Heart right ventricle (tissue), 16 donors: ENCODE results near the gene GGNBP2. TPM values are rescaled to one million over a fixed set of nuclear protein-coding genes. Genes with fewer than 3 reads are reported as not detected.

ENCODE experiments used
- ATAC-seq, 8 donors: fragments of 200-7000 bp; cut with Tn5 transposase; one replicate each; pipeline ENCODE4 v1.9.1; 2020; ENCODE audit warnings: mild to moderate bottlenecking in 8 of 8, moderate library complexity in 8 of 8, moderate number of reproducible peaks in 1 of 8
- DNase-seq, 2 donors: peaks; one replicate each; pipeline ENCODE4 v3.0.0-alpha.2; 2020
- H3K27ac ChIP-seq, 10 donors: fragments of 200-600 bp; sonication (generic) in 2 of 10; one replicate each; pipeline versions ENCODE4 v1.5.0 to v1.8.0; 2020 to 2022; ENCODE audit warnings: mild to moderate bottlenecking in 3 of 10
- H3K27me3 ChIP-seq, 7 donors: fragments of 200-600 bp; one replicate each; pipeline ENCODE4 v1.8.0; 2021 to 2022; ENCODE audit warnings: mild to moderate bottlenecking in 2 of 7
- H3K36me3 ChIP-seq, 9 donors: fragments of 200-600 bp; sonication (generic) in 1 of 9; one replicate each; pipeline versions ENCODE4 v1.5.0 to v1.8.0; 2020 to 2022; ENCODE audit warnings: mild to moderate bottlenecking in 2 of 9
- H3K4me1 ChIP-seq, 9 donors: fragments of 200-600 bp; sonication (generic) in 1 of 9; one replicate each; pipeline versions ENCODE4 v1.5.0 to v1.8.0; 2020 to 2022; ENCODE audit warnings: mild to moderate bottlenecking in 4 of 9
- H3K4me3 ChIP-seq, 10 donors: fragments of 200-600 bp; sonication (generic) in 2 of 10; one replicate each; pipeline versions ENCODE4 v1.5.0 to v1.8.0; 2020 to 2022; ENCODE audit warnings: mild to moderate bottlenecking in 7 of 10, moderate library complexity in 2 of 10
- H3K9me3 ChIP-seq, 11 donors: fragments of 200-600 bp in 10 of 11; sonication (generic) in 2 of 11; one replicate each; pipeline versions ENCODE4 v1.5.0 to v1.8.0; 2013 to 2022; ENCODE audit warnings: mild to moderate bottlenecking in 2 of 11, control low read depth in 1 of 11, moderate library complexity in 1 of 11
- WGBS, 2 donors: extraction: QIAGEN DNeasy Blood & Tissue Kit; methylation state at CpG; one replicate each; pipeline ENCODE4 v1.1.7; 2013; ENCODE audit warnings: inconsistent platforms in 1 of 2; 5-methylcytosine and 5-hydroxymethylcytosine counted together
- intact Hi-C, 10 donors: fragments of 100-400 bp; cut with DNase I; formaldehyde crosslinking; loops; one replicate each; pipeline versions ENCODE4 v1.11.1 to v1.14.2; 2022
- polyA plus RNA-seq, 2 donors: library from polyadenylated mRNA; stranded (reverse); fragments of 200-250 nt; gene quantifications; one replicate each; pipeline ENCODE4 v1.2.3, GENCODE V29; 2013
- total RNA-seq, 10 donors: library from RNA; stranded (reverse); fragmentation: NEBNext Ultra II Directional in 3 of 10; extraction: Animal tissue kit (Norgen Biotek cat#: 25700) in 3 of 10; gene quantifications; one replicate each; pipeline versions ENCODE4 v1.2.1 to v1.2.4, GENCODE V29; 2021 to 2023
- TF ChIP-seq, protein P1 (sequence below), 9 donors: fragments of 200-600 bp; sonication (generic) in 2 of 9; IDR thresholded peaks; one replicate each; pipeline versions ENCODE4 v1.5.0 to v1.8.0; 2021 to 2022; ENCODE audit warnings: antibody characterized with exemption in 9 of 9, mild to moderate bottlenecking in 5 of 9, moderate library complexity in 1 of 9
- donor health status: Arrhythmogenic right ventricular cardiomyopathy.
- donor health status: ischemic (EF 13 %, LVEDD 7.1; RV severe dilation, severe dysfunction).
- donor health status: healthy with polysubstance abuse.
- donor health status: DM: no; HTN: yes; CAD: no.
- donor health status: DM: no; HTN: no; CAD: no.
- donor health status: ischemic (EF 25% LVEDD 6.9; RV normal size, moderate dysfunction).
- donor health status: ischemic (EF 25% LVEDD 5.7; RV mildly dilated, moderate dysfunction).
- donor health status: healthy.
- donor health status: DM: yes; HTN: yes; CAD: no.
- donor health status: Ischemic cardiomyopathy.
- donor health status: ischemic (EF 35%, LVEDD 5.7; RV mildly dilated, moderate dysfunction).
- donor health status: nonischemic (EF 11% LVEDD 7.7; RV severe dilation, severe dysfunction).
- donor health status: DM: yes; HTN: yes; CAD: no.
- donor health status: PGD.
- donor health status: ischemic (EF 29% LVEDD 5.4; RV normal size, mild dysfunction).
- donor health status: nonischemic (EF 23%, LVEDD 6.1; RV moderate dilation, normal function).

The GGNBP2 gene
- total and polyA plus RNA-seq, 12 donors = 25.9 to 51.2 (median 45.8) TPM

DNA sequence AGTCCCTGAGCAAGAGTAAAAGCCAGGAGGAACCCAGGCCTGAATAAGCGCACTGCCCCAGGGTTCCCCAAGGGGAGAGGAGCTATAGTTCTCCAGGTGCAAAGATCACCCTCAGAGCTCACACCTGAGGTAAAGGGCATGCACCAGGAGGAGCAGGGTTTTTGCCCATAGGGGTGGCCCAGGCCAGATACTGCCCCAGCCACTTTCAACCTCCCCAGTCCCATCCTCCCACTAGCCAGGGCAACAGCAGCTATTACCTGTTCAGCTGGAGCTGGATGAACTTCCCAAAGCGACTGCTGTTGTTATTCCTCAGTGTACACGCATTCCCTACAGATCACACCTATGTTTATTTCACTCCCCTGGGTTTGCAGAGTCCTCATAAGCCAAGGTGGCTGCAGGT is 29.9 kb upstream of the GGNBP2 start:
- no peak for DNase-seq
- Histone ChIP-seq H3K27ac (no peak overlapping the region), H3K4me3 (no peak overlapping the region), H3K9me3 (no peaks in the 10 kb centered on the region), H3K36me3 (peaks cover 0 to 87% (median 0%) of the 10 kb centered on the region in 9 donors), H3K27me3 (no peaks in the 10 kb centered on the region), H3K4me1 (no peaks in the 10 kb centered on the region)
- TF ChIP-seq, protein P1, sequence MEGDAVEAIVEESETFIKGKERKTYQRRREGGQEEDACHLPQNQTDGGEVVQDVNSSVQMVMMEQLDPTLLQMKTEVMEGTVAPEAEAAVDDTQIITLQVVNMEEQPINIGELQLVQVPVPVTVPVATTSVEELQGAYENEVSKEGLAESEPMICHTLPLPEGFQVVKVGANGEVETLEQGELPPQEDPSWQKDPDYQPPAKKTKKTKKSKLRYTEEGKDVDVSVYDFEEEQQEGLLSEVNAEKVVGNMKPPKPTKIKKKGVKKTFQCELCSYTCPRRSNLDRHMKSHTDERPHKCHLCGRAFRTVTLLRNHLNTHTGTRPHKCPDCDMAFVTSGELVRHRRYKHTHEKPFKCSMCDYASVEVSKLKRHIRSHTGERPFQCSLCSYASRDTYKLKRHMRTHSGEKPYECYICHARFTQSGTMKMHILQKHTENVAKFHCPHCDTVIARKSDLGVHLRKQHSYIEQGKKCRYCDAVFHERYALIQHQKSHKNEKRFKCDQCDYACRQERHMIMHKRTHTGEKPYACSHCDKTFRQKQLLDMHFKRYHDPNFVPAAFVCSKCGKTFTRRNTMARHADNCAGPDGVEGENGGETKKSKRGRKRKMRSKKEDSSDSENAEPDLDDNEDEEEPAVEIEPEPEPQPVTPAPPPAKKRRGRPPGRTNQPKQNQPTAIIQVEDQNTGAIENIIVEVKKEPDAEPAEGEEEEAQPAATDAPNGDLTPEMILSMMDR (IDR thresholded peaks at IDR 0.05) = no peak
- intact Hi-C loops = loop anchor here in 1 of 10 donors (10.0 kb wide), 1 partner anchor 60 kb away; no protein-coding TSS in a partner anchor
- 95 to 98% methylated on average over 3 of the region's 3 CpGs for WGBS, 2 donors
- no peak for ATAC-seq

DNA sequence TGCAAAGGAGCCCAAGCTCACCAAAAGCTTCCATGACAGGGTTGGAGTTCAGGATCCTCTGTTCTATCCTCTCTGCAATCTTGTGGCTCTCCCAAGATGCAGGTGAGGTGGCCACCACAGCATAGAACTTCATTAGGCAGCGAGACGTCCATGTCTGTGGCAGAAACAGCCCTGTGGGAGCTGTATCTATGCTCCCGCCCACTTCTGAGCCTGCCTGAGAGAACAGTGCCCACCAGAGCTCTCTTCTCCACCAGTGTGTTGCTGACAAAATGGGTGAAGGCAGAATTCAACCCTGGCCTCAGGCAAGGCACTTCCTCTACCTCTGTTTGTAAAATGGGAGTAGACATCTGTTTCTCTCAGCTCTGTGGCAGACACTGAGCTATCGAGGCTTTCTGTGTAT is 28.9 kb upstream of the GGNBP2 start:
- WGBS, 2 donors = 88 to 89% methylated on average over 4 of the region's 4 CpGs
- DNase-seq = no peak
- H3K4me1 ChIP-seq = no peaks in the 10 kb centered on the region
- no peaks in the 10 kb centered on the region for H3K27me3 ChIP-seq
- H3K27ac ChIP-seq = no peak overlapping the region
- peaks cover 0 to 87% (median 0%) of the 10 kb centered on the region in 9 donors for H3K36me3 ChIP-seq
- intact Hi-C loops = loop anchor here in 1 of 10 donors (10.0 kb wide), 1 partner anchor 59 kb away; no protein-coding TSS in a partner anchor
- TF ChIP-seq, protein P1 (IDR thresholded peaks at IDR 0.05) = no peak
- ATAC-seq = no peak
- no peak overlapping the region for H3K4me3 ChIP-seq
- H3K9me3 ChIP-seq = no peaks in the 10 kb centered on the region

DNA sequence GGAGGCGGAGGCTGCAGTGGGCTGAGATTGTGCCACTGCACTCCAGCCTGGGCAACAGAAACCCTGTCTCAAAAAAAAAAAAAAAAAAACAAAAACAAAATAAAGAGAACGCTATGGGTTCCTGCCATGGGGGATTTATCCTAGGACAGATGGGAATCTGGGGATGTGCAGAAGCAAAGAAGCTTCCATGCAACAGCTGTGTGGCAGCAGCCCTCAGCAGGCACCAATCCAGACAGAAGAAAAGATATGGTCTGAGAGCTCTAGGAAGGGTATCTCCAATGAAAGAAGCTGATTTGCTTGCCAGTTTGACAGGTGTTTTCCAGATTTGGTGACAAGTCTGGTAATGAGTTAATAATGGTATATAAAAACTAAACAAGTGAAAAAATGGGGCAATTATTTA is 21.6 kb upstream of the GGNBP2 start:
- TF ChIP-seq, protein P1 (IDR thresholded peaks at IDR 0.05) = no peak
- intact Hi-C loops = no loop called here
- H3K36me3 ChIP-seq = peaks cover 0 to 96% (median 24%) of the 10 kb centered on the region in 9 donors

DNA sequence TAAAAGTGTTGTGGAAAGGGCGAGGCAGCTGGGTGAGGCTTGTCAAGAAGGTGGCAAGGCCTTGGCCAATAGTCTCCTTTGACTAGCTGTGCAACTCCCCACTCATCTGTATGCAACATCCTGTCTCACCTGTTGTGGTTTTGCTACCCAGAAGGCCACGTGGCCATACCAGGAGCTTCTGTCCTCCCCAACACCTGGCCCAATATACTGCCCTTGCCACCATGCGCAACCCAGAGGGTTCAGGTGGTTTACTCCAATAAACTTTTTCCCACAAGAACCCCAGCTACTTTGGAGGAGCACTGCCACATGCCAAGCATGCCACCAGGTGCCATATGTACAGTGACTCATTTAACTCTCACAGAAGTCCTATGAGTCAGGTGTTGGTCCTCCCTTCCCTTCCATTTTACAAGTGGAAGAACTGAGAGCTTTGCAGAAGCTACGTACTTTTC is 20.3 kb upstream of the GGNBP2 start:
- Histone ChIP-seq H3K27ac (no peak overlapping the region), H3K4me1 (peaks cover 0 to 5% (median 0%) of the 10 kb centered on the region in 9 donors), H3K27me3 (no peaks in the 10 kb centered on the region), H3K9me3 (no peaks in the 10 kb centered on the region), H3K4me3 (no peak overlapping the region), H3K36me3 (peaks cover 0 to 100% (median 24%) of the 10 kb centered on the region in 9 donors)
- TF ChIP-seq, protein P1 (IDR thresholded peaks at IDR 0.05) = no peak
- 93 to 98% methylated on average over 4 of the region's 4 CpGs for WGBS, 2 donors
- intact Hi-C loops = no loop called here
- ATAC-seq (no peak), DNase-seq (no peak)

More for the DNA sequence above, 21.6 kb upstream of the GGNBP2 start:
- WGBS, 2 donors = 92 to 94% methylated on average over 2 of the region's 2 CpGs
- Histone ChIP-seq H3K27me3 (no peaks in the 10 kb centered on the region), H3K4me3 (no peak overlapping the region), H3K9me3 (no peaks in the 10 kb centered on the region), H3K27ac (no peak overlapping the region), H3K4me1 (no peaks in the 10 kb centered on the region)
- ATAC-seq (no peak), DNase-seq (no peak)
